Measurements from ENCODE around the gene GCAT.

- TF ChIP-seq EZH2 (IDR thresholded peaks at IDR 0.05; ENCODE audit: insufficient read depth, low read length), result no peak
- TF ChIP-seq, protein P1, sequence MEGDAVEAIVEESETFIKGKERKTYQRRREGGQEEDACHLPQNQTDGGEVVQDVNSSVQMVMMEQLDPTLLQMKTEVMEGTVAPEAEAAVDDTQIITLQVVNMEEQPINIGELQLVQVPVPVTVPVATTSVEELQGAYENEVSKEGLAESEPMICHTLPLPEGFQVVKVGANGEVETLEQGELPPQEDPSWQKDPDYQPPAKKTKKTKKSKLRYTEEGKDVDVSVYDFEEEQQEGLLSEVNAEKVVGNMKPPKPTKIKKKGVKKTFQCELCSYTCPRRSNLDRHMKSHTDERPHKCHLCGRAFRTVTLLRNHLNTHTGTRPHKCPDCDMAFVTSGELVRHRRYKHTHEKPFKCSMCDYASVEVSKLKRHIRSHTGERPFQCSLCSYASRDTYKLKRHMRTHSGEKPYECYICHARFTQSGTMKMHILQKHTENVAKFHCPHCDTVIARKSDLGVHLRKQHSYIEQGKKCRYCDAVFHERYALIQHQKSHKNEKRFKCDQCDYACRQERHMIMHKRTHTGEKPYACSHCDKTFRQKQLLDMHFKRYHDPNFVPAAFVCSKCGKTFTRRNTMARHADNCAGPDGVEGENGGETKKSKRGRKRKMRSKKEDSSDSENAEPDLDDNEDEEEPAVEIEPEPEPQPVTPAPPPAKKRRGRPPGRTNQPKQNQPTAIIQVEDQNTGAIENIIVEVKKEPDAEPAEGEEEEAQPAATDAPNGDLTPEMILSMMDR (IDR thresholded peaks at IDR 0.05; ENCODE audit: insufficient read depth, low read depth, low read length), result no peak
Observed at GRCh38 chr22:37782340-37783168, 25.2 kb upstream of the GCAT start.
